HG02763 (cell line): ENCODE data around the gene NHLRC4.

Experiments used
- ATAC-seq: cut with Tn5 transposase; IDR thresholded peaks from one replicate; pipeline ENCODE4 v1.9.1; 2021; ENCODE audit warnings: mild to moderate bottlenecking, moderate library complexity; ENCODE audit not compliant: unreplicated experiment

Gene NHLRC4, protein sequence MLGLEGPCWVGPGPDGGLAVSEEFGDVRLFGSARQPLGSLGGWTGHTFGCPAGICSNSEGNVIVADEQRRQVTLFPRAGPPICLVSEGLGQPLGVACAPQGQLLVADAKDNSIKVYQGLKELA

DNA sequence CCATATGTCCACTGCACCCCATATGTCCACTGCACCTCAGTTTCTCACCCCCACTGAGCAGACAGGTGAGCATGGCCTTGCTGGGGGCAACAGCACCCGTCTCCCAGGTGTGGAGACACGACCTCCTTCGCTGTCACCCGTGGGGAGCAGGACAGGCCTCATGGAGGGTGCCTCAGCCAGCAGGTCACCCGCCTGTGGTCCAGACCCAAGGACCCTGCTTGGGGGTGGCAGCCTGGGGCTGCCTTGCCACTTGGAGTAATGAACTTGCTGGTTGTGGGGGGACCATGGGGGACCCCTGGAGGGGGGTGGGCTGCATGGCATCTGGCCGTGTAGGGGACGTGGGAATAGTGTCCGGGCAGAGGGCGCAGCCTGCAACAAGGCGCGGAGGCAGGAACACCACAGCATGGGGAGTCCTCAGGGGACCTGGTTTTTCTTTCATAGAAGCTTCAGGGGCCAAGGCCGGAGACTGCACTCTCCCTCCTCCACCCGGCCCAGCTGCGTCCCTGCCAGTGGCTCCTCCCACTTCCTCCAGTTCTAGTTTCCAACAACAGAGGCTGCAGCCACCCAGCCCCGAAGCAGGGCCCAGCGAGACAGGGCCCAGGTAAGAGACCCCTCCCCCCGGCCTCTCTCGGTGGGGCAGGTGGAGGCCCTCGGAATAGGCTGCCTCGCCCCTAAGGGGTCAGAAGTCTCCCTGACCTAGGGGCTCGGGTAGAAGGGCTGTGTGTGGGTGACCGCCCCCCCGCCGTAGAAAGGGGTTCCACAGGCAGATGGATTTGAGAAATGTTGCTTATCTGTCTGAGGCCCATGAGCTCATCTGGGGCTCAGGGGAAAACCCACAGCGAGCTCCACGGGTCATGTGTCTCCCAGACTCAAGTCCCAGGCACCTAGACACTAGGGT, at the start of gene NHLRC4:
TSS of gene NHLRC4 (plus strand) at position 531 of the 898 bp plus-strand sequence. CDS start 1,043 bp downstream, outside the sequence.
- peak; percentile 37 for ATAC-seq

DNA sequence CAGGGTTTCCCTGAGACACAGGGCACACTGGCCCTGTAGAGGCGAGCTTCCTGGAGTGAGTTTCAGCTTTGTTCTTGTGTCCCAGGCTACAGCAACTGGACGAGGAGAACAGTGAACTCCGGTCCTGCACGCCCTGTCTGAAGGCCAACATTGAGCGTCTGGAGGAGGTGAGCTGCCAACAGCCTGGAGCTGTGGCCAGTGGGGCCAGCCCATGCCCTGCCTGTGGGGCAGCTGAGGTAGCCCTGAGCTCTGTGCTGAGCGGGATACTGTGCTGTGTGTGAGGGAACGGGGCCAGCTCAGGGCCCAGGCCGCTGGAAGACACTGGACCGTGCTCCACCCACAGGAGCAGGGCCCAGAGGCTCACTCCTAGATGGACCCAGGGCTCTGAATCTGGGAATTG, 47.9 kb upstream of the NHLRC4 start:
- no peak for ATAC-seq

DNA sequence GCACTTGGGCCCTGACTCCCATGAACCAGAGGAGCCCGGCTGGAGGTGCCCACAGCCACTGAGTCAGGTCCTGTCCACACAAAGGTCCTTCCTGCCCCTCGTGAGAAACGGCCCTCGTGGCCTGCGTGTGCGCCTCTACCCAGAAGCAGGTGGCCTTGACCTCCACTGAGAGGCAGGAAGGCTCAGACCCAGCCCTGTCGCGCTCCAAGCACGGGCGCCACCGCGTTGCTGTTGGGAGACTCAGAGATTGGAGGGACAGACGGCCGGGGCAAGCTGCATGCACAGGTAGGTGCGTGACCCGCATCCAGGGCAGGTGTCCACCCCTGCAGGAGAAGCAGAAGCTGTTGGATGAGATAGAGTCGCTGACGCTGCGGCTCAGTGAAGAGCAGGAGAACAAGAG, 47.4 kb upstream of the NHLRC4 start:
- no peak for ATAC-seq

DNA sequence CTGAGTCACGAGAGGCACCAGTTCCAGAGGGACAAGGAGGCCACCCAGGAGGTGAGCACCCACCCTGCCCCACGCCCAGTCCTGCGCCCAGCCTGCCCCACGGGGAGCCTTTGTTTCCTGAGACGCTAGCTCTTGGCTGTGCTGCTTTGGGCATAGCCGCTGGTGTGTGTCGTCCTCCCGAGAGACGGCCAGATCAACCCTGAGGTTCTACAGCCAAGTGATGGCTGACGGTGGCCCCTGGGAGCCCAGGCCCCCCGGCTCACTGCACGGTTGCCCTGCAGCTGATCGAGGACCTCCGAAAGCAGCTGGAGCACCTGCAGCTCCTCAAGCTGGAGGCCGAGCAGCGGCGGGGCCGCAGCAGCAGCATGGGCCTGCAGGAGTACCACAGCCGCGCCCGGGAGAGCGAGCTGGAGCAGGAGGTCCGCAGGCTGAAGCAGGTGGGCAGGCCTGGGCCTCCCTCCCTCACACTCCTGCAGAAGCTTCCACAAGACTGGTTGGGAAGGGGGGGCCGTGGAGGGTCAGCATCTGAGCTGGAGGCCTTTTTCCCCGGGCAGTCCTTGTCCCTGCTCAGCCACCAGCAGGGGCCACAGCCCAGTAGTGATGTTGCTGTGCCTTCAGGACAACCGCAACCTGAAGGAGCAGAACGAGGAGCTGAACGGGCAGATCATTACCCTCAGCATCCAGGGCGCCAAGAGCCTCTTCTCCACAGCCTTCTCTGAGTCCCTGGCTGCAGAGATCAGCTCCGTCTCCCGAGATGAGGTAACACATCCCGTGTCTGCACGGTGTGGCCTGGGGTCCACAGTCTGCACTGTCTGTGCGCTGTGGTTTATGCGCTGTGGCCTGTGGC, 46.7 kb upstream of the NHLRC4 start:
- ATAC-seq = no peak

DNA sequence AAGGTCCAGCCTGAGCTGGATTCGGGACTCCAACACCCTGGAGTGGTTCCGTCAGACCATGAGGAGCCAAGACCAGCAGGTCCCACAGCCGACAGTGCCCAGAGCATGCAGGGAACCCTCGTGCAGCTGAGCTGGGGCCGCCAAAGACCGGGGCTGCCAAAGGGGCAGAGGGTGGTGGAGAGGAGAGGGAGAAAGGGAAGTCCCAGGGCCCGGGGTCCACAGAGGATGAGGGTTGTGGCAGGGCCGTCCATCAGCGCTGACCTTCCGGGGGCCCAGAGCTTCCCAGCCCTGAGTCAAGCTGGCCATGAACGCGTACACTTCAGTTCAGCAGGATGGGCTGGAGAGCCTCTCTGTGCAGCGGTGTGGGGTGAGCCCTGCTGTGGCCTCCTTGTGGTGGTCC, 46.0 kb upstream of the NHLRC4 start:
- no peak for ATAC-seq

DNA sequence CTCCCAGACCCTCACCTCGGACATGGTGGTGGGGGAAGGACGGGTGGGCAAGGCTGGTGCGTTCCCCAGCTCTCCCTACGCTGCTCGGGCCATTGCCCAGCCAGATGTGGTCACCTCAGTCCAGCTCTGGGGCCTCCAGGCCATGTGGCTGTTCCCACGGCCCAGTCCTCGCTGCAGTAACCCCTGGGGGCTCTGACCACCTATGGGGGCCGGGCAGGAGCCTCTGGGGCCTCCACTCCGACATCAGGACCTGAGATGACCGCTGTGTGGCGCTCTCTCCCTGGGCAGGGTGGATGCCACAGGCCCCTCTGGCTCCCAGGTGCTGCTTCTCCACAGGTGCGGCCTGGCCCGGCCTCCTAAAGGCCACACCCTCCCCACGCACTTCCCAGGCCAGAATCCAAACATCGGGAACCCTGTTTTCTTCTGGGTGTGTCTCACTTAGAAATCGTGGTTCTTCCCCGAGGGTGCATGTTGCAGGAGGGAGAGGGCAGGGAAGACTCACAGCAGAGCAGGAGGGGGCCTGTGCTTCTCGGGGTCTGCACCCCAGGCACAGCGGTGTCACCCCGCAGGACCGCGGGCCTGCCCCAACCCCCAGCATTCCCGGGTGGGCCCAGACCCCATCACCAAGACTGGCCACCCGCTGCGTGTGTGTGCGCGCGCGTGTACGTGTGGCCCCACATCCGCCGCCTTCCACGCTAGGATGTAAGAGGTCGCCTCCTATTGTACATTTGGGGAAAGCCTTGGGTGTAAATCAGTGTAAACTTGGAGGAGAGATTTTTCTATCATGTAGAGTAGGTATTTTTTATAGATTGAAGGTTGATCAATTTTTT, 45.2 kb upstream of the NHLRC4 start:
- no peak for ATAC-seq

DNA sequence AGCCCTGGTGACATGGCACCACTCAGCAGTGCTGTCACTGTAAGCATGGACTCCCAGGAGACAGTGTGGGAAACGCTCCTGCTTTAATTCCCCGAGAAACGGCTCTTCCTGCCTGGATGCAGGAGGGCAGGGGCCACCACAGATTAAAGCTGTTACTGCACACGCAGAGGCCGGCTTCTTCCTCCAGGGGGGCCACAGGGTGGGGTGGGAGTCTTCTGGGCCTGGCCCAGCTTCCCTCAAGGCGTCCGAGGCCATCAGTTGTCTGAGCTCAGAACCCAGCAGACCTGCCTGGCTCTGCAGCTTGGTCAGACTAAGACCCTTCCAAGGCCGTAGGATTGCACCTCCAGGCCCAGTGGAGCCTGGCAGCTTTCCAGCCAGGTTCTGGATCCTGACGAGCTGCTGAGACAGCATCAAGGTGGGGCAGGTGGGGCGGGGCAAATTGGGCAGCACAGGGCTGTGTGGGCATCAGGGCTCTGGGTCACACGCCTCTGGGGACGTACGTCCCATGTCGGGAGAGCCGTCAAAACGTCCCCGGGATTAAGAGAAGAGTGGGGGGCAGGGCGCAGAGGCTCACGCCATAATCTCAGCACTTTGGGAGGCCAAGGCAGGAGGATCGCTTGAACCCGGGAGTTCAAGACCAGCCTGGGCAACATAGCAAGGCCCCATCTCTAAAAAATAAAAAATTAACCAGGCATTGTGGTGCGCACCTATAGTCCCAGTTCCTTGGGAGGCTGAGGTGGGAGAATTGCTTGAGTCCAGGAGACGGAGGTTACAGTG, 44.3 kb upstream of the NHLRC4 start:
- no peak for ATAC-seq

DNA sequence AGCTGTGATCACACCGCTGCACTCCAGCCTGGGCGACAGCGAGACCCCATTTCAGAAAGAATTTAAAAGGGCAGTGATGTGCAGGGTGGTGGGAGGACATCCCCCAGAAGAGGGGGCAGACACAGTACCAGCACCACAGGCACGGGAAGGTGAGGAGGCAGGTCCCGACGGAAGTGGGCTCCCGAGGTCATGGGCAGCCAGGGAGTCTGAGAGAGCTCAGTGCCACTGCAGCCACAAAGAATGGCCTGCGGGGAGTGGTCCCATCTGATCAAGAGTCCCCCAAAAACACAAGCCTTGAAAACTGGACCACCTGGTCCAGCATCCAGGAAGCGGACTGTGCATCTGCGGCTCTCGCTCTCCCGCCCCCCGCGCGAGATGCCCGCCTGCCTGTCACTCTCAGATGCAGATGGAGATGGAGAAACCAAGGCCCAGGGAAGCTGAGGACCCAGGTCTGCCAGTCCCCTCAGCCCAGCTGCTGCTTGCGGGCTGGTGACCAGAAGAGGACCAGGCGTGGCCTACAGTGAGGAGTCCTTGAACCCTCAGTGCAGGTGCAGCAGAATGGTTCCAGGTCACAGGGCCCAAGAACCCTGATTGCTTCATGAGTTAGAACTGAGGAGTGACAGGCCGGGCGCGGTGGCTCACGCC, 43.6 kb upstream of the NHLRC4 start:
- no peak for ATAC-seq

DNA sequence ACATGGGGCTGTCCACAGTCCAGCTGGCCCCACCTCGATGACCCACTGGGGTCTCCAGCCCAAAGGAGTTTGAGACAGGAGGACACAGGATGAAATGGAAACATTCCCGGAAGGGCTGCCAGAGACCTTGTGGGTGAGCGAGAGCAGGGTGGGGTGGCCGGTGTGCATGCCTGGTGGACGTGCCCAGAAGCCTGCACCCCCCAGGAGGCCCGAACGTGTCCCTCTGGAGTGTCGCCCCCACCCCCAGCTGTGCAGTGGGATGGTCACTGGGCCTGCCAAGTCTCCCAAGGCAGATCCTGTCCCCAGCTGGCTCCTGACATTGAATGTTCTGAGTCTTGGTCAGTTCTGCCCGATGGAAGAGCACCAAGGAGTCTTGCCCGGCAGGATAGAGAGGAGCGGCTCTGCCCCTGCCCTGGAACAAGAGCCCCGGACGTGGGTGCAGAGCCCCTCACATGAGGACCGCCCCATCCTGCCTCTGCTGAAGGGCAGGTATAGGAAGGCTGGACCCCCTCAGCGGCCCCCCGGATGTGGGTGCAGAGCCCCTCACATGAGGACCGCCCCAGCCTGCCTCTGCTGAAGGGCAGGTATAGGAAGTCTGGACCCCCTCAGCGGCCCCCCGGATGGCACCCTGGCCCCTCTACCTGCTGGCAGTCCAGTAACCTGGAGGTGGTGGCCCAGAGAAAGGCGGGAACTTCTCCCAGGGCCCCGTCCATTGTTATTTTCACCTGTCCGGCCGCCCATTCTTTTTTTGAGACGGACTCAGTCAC, 42.3 kb upstream of the NHLRC4 start:
- ATAC-seq = no peak

DNA sequence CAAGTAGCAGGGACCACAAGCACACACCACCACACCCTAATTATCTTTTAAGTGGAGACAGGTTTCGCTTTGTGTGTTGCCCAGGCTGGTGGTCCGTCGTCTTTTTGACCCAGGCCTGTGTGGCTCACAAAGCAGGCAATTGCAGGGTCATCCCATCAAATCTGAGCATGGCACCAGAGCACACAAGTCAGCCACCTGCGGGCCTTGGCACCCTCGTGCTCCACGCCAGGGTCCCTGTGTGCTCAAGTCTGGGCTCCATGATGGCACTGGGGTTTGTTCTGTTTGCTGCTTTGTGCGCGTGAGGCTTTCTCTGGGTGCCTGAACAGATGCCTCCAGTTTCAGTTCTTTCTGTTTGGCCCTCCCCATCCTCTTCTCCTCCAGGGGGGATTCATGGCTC, 41.7 kb upstream of the NHLRC4 start:
- ATAC-seq = no peak

DNA sequence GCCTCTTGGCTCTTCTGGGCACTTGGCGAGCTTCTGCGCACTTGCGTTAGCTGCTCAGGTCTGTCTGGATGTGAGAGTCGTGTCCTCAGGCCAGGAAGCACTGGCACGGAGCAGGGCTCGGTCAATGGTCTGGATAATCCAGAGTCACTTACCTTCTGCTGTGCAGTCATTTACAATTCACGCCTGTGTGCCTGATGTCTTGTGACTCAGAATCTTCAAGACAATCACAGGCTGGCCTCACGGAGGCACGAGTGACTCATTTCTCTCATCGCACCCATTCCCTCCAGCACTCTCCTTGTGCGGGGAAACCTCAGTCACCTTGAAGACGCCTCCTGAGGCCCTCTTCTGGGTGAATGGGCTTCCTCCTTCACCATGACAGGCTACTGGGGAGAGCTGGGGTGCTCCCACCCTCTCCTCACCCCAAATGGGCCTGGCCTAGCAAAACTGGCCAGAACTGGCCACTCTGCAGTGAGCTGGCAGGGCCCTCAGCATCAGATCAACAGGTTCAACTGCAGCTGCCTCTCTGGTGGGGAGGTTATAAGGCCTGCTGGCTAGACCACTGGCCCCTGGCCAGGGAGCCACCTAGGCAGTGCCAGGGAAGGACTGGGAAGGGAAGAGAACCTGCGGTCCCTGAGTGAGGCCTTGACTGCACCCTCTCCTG, 41.2 kb upstream of the NHLRC4 start:
- no peak for ATAC-seq

DNA sequence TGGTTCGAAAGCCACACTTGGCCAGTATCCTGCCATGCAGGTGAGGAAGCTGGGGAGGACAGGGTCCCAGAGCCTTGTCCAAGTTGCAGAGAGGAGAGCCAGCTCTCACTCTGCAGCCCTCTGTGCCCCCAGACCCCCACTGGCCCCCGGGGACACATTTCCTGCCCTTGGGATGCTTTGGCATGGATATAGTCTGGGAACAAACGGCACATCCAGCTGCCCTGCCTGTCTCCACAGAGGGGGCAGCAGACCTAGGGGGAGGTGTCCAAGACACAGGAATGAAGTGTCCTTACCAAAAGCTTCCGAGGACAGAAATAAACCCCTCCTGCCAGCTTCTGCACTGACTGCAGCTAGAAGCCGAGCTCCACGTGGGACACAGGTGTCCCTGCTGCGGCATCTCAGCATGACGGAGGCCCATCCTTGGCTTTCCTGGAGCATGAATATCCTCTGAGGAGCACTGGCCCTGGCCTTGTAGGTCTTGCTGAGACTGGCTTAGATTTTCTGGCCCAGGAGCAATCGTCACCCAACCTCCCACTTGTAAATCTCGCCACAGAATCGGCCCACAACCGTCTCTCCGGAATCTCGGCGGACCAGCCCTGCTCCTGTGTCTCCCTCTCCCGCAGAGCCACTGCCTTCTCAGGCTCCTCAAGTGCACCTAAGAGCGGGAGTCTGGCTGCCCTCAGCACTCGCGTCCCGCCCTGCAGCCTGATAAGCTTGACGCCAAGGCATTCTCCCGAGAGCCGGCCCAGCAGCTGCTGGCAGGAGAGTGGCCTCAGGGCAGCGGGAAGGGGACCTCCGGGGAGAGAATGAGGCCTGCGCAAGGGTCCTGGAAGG, 40.4 kb upstream of the NHLRC4 start:
- no peak for ATAC-seq

DNA sequence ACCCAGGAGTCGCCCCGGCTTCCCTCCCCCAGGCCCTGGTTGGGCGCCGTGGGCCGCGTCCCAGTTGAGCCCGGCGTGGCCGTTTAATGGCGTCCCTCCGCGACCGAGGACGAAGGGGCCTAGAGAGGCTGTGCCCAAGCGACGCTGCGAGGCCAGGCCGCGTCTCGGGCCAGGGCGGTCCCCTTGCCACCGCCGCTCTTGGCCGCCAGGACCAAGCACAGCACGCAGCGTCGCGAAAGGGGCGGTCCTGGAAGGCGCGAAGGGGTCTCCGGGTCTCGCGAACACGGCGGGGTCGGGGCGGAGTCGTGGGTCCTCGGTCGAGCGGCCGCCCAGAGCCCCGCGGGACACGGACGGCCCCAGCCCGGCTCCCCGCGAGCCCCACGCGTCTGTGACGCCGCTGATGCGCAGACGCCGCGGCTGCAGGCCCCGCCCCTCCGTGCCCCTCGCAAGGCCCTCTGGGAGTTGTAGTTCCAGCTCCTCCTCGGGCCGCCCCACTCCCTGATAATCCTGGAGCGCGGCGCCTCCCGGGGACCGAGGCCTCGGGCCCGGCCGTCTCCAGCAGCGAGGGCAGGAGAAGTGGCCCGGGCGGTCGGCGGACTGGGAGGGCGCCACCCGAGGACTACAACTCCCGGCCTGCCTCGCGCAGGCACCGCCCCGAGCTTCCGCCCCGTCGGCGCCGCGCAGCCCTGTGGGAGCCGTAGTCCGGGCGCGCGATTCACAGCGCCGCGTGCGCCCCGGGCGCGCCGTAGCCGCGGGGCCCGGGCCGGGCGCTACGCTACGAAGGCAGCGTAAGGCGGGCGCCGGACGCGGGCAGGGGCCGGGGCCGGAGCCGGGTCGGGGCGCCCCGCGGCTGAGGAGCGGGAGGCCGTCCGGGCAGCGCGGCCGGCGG, 39.5 kb upstream of the NHLRC4 start, which contains the start of gene CAPN15:
TSS of gene CAPN15 (plus strand) at position 698 of the 889 bp plus-strand sequence. CDS start 19,127 bp downstream, outside the sequence.
- ATAC-seq = peak; percentile 69

DNA sequence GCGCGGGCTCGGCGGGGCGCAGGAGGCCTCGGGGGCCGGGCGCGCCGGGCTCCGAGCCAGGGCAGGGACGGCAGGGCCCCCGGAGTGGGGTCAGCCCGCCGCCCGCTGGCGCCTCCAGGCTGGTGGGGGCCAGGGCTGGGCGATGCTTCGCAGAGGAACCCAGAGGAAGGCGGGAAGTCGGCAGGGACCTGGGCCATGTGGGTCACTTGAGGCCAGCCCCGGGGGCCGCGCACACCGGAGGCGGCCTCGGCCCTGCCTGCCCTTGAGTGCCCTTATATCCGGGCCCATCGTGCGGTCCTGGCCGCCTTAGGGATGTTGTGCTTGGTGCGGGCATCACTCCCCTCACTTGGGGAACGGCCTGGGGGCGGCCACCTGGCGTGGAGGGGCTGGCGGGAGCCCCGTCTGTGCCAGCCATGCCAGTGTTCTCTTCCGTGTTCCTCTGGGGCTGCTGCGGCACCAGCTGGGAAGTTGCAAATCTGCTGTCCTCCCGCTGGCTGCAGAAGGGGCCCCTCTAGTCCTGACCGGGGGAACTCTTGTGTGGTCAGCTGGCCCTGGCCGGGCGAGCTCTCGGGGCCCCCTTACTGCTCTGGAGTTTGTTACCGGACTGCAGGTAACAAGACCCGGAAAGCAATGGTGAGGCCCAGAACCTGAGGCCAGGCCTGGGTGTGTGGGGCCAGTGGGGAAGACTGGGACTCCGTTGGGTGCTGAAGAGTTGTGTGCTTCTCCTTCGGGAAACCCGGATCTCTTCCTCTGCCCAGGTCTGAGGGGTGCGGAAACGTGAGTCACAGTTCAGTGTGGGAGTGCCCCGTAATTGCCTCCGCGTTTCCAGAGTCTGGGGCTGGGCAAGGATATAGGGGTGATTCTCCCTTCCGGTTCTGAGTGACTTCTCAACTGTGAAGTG, 38.4 kb upstream of the NHLRC4 start:
- peak; percentile 6 for ATAC-seq

DNA sequence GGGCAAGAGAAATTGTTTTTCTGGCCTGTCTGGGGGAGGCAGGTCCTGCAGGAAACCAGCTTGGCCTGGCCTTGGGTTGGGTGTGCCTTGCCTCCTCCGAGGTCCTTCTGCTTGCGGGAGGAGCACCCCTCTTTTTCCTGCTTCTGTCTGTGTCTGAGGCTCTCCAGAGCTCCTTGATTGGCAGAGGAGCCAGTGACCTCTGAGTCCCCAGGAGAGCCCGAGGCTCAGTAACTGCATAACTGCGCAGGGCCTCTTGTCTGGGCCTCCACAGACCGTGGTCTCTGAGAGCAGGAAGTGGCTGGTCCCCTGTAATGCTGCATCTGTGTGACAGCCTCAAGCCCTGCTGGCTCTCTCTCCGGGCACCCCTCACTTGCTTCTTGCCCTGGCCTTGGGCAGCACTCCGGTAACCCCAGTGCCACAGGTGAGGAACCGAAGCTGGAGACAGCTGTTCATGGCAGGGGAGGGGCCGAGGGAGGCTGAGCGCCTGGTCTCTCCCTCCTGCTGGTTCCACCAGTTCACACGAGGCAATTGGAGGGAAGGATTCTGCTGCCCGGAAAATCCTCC, 37.7 kb upstream of the NHLRC4 start:
- ATAC-seq = no peak
